Embryonic facial prominence (tissue), 1 donor: ENCODE results near the gene PARVA.
"Not testable (repeated sequence)": the region's sequence is repeated elsewhere in the genome, so short reads cannot be mapped to it uniquely, and the experiment has no call there.

ENCODE experiments used
- DNase-seq: peaks from one replicate; pipeline ENCODE4 v3.0.0-alpha.2; 2016; ENCODE audit errors: extremely low spot score

PARVA gene

GRCh38 chr11:12497431-12497830, 120.1 kb downstream of the PARVA start:
- no peak for DNase-seq

GRCh38 chr11:12499071-12499470, 121.7 kb downstream of the PARVA start:
- no peak for DNase-seq

- DNase-seq = no peak
Measured at GRCh38 chr11:12502046-12502445, 124.7 kb downstream of the PARVA start.

- DNase-seq = no peak
Measured at GRCh38 chr11:12503039-12503484, 125.7 kb downstream of the PARVA start.

DNA sequence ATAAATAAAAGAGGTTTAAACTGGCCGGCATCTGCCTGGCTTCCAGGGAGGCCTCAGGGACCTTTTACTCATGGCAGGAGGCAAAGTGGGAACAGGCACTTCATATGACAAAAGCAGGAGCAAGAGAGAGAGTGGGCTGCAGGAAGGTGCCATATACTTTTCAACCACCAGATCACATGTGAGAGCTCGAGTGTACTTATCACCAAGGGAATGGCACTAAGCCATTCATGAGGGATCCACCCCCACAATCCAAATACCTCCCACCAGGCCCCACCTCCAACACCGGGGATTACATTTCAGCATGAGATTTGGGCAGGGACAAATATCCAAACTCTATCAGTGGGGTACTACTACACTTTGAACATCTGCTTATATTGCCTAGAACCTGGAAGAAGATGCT, 126.5 kb downstream of the PARVA start:
- no peak for DNase-seq

GRCh38 chr11:12505183-12505582, 127.8 kb downstream of the PARVA start:
- DNase-seq = no peak

DNA sequence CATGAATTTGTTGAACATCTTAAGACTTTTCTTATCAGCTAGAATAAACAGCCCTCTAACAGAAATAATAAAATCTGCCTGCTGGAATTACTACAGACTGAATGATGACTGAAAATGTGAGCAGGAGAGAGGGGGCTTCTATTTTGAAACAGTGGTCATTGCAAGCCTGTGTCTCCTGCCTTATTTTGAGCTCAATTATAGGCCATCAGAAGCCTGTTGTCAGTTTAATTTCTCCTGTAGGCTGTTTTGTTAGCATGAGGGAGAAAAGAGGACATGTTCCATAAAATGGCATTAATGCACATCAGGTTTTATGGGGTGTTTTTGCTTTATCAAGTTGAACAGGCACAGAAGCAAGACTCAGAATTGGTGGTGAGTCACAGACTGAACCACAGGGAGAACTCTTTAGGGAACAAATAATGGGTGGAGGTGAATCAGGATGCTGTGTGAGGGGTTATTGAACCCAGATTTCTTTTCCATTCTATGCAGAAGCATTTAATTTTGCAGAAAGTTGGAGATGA, 129.1 kb downstream of the PARVA start:
- no peak for DNase-seq

DNA sequence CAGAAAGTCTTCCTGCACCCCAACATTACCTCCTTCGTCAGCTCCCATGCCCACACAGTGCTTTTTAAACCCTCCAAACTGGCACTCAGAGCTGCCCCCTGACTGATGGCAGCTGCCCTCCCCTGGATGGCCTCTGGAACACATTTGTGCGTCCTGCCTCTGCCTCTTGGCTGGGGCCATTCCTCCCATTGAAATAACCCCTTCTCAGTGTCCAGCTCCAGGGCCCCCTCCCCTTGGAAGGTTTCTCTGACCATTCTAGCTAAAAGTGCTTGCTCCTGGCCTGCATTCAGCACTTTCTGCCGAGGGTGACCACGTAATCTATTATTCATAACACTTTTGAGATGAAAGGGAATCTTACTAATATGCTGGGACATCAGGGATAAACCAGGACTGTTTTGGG, 130.0 kb downstream of the PARVA start:
- no peak for DNase-seq

DNA sequence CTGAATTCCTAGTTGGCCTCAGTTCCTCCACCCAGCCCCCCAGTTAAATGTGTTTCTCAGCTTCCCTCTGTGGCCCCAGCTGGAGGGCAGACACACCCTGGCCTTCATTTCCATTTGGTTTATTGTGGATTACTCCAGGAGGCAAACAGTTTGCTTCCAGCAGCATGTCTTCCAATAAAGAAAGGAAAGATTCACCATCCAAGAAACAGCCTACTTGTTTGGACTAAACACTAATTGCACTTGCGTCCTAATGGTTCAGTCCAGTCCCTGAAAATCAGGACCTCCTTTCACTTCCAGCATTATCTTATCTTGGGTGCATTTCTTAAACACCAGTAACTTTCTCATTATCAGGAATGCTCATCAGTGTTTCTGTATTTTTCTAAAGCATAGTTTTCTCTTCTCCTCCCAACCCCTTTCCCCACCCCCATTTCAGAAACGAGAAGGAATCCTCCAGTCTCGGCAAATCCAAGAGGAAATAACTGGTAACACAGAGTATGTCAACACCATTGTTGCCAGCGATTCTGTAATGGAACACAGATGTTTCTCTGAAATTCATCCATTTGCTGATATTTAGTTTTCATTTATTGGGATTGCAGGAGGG, 130.9 kb downstream of the PARVA start:
- peak; percentile 70 for DNase-seq

- no peak for DNase-seq
Measured at GRCh38 chr11:12509371-12509770, 132.0 kb downstream of the PARVA start.

- no peak for DNase-seq
Measured at GRCh38 chr11:12512132-12512531, 134.8 kb downstream of the PARVA start.

DNA sequence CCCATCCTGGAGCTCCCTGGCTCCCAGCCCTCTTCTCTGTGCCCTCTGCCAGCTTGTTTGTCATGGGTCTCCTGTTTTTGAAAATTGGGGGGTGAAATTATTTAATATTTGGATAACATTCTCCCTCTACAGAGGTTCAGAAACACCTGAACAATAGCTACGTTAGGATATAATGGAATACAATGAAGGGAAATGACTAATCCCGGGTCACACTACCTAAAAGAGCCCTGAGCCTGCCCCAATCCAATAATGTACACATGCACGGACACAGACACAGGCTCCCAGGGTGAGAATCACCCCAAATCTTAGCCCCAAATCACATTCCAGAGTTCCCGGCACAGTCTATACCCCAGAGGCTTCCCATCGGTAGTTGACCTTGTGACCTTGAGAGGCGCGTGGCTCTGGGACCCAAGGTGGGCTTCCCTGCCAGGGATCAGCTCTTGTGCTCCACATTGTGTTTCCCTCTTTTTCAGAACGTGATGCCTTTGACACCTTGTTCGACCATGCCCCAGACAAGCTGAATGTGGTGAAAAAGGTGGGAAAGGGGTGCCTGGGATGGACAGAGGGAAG, 135.5 kb downstream of the PARVA start:
- DNase-seq = no peak

GRCh38 chr11:12516387-12517105, 139.2 kb downstream of the PARVA start:
- DNase-seq = no peak

GRCh38 chr11:12517306-12517705, 139.9 kb downstream of the PARVA start:
- no peak for DNase-seq

DNA sequence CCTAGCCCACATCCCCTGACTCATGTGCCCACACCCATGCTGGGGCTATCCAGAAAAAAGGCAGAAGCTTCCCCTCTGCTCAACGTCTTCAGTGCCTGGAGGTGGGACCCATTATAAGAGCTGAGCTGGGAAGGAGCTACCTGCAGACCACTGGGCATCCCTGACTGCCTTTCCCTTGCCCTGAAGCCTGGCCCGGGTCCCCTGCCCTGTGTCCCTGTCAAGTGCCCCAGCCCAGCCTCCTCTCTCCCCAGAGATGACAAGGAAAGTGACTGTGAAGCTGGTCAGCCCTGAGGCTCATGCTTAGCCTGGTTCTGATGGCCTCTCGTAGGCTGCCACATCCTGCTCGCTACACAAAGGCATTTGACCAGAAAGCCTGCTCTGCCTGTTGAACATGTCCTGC, 140.4 kb downstream of the PARVA start:
- no peak for DNase-seq

DNA sequence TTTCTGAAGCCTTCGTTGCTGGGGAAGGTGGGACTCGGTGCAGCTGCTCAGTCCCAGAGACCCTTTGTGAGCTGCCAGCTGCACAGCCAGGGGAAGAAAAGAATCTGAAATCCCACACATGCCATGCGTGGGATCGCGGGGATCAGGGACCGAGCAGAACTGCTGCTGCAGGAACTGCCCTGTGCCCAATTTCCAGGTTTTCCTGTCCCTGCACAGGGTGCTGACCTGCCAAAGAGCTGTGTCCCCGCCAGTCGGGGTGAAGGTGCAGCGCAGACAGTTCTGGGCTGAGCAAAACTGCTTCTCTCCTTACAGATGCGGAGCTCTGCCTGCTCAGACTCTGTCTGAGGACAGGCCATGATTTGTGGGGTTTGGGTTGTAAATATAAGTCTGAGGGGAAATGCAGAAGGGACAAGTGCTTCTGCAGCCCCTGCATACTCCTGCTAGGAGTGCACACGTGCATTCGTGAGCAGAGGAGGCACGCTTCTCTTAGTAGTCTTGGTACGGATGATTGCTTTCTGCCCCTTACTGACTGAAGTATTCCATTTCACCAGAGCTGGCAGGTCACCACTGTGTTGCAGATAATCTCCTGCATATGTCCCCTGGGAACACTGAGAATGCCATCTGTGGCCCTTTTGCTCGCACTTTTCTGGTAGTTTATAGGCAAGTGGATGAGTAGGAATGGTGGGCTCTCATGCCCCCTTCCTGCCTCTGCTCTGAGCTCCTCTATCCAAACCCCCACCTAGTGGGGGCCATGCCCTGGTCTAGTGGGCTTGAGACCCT, 141.4 kb downstream of the PARVA start:
- DNase-seq = no peak

GRCh38 chr11:12520054-12520453, 142.7 kb downstream of the PARVA start:
- no peak for DNase-seq

DNA sequence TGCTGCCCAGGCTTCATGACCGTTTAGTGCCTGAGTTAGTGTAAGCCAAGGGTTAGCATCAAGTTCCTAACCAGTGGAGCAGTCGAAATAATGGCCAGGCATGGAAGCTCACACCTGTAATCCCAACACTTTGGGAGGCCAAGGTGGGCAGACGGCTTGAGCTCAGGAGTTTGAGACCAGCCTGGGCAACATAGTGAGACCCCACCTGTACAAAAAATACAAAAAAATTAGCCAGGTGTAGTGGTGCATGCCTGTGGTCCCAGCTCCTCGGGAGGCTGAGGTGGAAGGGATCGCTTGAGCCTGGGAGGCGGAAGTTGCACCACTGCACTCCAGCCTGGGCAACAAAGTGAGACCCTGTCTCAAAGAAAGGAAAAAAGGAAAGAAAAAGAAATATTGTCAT, 143.2 kb downstream of the PARVA start:
- DNase-seq = not testable (repeated sequence)

DNA sequence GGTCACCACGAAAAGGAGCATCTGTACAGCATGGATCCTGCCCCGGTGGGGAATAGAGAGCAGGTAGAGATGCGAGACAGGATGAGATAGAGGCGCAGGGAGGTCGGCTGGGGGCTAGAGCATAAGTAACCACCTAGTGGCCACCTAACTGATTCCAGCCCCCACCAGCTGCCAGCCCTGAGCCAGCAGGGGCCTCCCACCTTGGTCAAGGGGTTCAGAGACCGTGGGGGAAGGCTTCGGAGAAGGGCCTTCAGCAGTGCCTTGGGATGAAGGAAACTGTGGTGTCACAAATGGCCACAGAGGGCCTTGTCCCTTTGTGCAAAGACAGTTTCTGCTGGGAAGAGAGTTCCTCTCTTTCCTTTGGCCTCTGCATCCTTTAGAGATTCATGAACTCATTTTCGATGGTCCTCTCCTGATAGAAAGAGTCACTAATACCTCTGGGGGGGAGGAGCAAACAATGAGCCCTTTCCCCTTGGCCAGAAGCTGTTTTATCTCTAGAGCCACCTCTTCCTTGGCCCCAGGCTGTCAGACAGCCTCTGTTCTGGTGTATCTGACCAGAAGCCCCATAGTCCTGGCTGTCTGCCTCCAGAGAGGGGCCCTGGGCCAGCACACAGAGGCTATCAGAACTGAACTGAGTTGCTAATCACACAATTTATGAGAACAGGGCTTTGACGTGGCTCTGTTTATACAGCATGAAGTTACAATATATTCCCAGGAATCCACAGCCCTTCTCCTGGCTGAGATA, 146.0 kb downstream of the PARVA start:
- DNase-seq = no peak

GRCh38 chr11:12524865-12525264, 147.5 kb downstream of the PARVA start:
- DNase-seq = no peak

DNA sequence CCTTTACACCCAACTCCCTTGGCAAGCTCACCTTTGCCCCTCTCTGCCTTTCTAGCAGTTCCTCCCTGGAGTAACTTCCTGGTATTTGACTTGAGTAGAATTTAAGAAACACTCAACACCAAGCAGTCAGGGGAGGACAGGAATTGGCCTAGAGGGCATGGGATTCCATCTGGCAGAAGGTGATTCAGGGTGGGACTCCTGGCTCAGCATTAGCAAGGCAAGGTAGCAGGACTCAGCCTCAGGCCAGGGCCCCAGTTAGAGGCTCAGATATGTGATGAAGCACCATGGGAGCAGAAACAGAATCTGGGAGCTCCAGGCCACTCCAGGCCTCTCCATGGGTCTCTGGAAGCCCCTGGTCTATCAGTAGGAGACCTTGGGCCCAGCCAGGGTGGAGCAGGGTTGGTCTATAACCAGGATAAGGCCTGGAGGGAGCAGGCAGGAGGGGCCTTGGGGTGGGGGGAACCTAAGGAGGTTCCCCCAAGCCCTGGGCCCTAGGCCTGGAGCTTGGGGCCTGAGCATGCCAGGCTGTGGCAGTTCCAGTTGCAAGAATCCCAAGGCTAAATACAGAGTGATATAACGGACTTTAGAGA, 148.2 kb downstream of the PARVA start:
- no peak for DNase-seq
